ENCODE data around the gene ZNF592.
A peak's percentile ranks its signal among the peaks of the same experiment; 100 is the strongest.
"Not testable (repeated sequence)": the region's sequence is repeated elsewhere in the genome, so short reads cannot be mapped to it uniquely, and the experiment has no call there.

ZNF592 gene

GRCh38 chr15:84747416-84748273 lies 747 bp upstream of the ZNF592 start:
- in situ Hi-C loops (cut with HindIII; ENCODE audit: low sequenced_read_pairs), result no loop called here
- TF ChIP-seq CTCF (IDR thresholded peaks at IDR 0.05; ENCODE audit: low read depth, low read length, missing control alignments), result peak; percentile 2
- no peak for DNase-seq (ENCODE audit: low read depth)
- H3K4me3 ChIP-seq (ENCODE audit: low read depth, low read length), result peak overlapping the region; percentile 95

- peak overlapping the region; percentile 95 for H3K4me3 ChIP-seq (ENCODE audit: low read depth, low read length)
- in situ Hi-C loops (cut with HindIII; ENCODE audit: low sequenced_read_pairs), result no loop called here
- no peak for TF ChIP-seq CTCF (IDR thresholded peaks at IDR 0.05; ENCODE audit: low read depth, low read length, missing control alignments)
- DNase-seq (ENCODE audit: low read depth), result no peak
Observed at GRCh38 chr15:84749111-84749991, 959 bp downstream of the ZNF592 start.

GRCh38 chr15:84750583-84751092 lies 2.2 kb downstream of the ZNF592 start:
- peak overlapping the region; percentile 95 for H3K4me3 ChIP-seq (ENCODE audit: low read depth, low read length)
- DNase-seq (ENCODE audit: low read depth), result no peak
- in situ Hi-C loops (cut with HindIII; ENCODE audit: low sequenced_read_pairs), result no loop called here
- no peak for TF ChIP-seq CTCF (IDR thresholded peaks at IDR 0.05; ENCODE audit: low read depth, low read length, missing control alignments)

GRCh38 chr15:84751721-84752120 lies 3.3 kb downstream of the ZNF592 start:
- in situ Hi-C loops (cut with HindIII; ENCODE audit: low sequenced_read_pairs); DNase-seq (ENCODE audit: low read depth); H3K4me3 ChIP-seq (ENCODE audit: low read depth, low read length): not testable (repeated sequence)

- in situ Hi-C loops (cut with HindIII; ENCODE audit: low sequenced_read_pairs), result no loop called here
- TF ChIP-seq CTCF (IDR thresholded peaks at IDR 0.05; ENCODE audit: low read depth, low read length, missing control alignments), result no peak
- H3K4me3 ChIP-seq (ENCODE audit: low read depth, low read length), result no peak overlapping the region
- DNase-seq (ENCODE audit: low read depth), result no peak
Observed at GRCh38 chr15:84752195-84752594, 3.8 kb downstream of the ZNF592 start.

GRCh38 chr15:84752700-84753099 lies 4.3 kb downstream of the ZNF592 start:
- TF ChIP-seq CTCF (IDR thresholded peaks at IDR 0.05; ENCODE audit: low read depth, low read length, missing control alignments), result no peak
- H3K4me3 ChIP-seq (ENCODE audit: low read depth, low read length), result no peak overlapping the region
- in situ Hi-C loops (cut with HindIII; ENCODE audit: low sequenced_read_pairs), result no loop called here
- no peak for DNase-seq (ENCODE audit: low read depth)

- in situ Hi-C loops (cut with HindIII; ENCODE audit: low sequenced_read_pairs), result not testable (repeated sequence)
Observed at GRCh38 chr15:84754889-84755288, 6.5 kb downstream of the ZNF592 start.

More at GRCh38 chr15:84754889-84755288, 6.5 kb downstream of the ZNF592 start:
- DNase-seq (ENCODE audit: low read depth); H3K4me3 ChIP-seq (ENCODE audit: low read depth, low read length): not testable (repeated sequence)

Measured in astrocyte of the cerebellum (primary cell).